GM12872 (cell line): Measurements from ENCODE around the gene CAMKMT.

ENCODE experiments used
- TF ChIP-seq, protein P1 (sequence below): IDR thresholded peaks from 3 replicates; pipeline ENCODE4 v1.5.1; 2011; ENCODE audit warnings: low read depth, mild to moderate bottlenecking, low read length, moderate library complexity; ENCODE audit not compliant: insufficient read depth

Gene CAMKMT

DNA sequence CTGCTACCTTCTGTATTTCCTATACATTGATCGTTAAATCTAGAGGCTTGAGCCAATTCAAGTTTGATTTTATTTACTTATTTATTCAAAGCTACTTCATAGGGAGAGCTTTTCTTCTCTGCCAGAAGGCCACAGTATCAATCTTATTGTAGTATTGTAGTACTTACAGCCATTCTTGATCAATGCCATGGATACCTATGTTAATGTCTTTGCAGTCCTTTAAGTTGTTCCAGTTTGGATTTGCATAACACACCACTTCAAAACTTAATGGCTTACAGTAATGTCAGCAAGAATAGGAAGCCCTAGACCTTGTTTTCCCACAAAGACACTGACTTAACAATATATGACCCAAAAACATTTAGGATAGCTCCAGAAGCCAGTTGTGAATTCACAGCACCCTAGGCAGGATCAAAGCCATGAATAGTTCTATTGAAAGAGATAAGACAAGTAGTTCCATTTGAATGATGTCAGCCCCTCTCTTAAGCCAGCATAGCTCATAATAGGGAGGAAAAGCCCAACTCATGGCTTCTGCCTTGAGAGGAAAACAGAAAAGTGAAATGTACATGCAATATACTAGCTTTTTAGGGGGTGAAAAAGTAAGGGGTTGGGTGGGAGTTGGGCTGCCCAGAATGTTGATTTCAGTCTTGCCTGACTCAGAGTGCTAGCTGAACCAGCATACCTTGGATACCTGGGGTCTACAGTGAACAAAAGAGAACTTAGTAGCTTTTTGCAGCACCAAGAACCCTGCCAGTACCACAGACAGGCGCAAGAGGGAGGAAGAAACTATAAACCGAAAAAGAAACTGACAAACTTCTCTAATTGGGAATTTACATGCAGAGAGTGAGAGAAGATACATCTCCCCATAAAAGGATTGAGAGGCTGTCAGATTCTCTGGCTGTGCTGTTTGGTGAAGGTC is 101.4 kb downstream of the CAMKMT start:
- TF ChIP-seq, protein P1, sequence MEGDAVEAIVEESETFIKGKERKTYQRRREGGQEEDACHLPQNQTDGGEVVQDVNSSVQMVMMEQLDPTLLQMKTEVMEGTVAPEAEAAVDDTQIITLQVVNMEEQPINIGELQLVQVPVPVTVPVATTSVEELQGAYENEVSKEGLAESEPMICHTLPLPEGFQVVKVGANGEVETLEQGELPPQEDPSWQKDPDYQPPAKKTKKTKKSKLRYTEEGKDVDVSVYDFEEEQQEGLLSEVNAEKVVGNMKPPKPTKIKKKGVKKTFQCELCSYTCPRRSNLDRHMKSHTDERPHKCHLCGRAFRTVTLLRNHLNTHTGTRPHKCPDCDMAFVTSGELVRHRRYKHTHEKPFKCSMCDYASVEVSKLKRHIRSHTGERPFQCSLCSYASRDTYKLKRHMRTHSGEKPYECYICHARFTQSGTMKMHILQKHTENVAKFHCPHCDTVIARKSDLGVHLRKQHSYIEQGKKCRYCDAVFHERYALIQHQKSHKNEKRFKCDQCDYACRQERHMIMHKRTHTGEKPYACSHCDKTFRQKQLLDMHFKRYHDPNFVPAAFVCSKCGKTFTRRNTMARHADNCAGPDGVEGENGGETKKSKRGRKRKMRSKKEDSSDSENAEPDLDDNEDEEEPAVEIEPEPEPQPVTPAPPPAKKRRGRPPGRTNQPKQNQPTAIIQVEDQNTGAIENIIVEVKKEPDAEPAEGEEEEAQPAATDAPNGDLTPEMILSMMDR = no peak

DNA sequence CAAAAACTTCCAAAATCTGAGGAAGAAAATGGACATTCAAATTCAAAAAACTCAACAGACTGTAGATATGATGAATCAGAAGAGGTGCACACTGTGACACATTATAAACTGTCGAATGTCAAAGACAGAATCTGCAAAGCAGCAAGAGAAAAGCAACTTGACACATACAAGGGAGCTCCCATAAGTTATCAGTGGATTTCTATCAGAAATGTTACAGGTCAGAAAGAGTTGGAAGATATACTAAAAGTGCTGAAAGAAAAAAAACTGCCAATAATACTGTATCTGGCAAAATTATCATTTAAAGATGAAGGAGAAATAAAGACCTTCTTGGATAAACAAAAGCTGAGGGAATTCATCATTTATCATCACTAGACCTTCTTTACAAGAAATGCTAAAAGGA is 102.7 kb downstream of the CAMKMT start:
- TF ChIP-seq, protein P1 = no peak

DNA sequence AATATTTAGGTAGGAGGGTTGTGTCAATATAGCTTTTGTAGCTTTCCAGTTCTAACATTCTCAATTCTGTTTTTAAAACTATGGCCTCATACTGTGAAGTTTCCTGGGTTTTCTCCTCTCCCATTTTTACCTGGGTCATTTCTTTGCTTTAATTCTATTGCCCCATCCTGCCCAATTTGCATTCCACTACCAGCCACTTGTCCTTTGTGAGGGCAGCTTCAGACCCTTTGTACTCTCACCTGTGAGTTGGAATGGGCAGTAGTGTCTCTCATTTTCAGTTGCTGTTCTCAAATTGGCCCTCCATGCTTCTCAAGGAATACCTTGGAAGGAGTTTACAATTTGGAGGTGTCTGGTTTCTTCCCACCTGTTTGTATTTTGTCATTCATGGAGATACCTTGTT is 108.4 kb downstream of the CAMKMT start:
- TF ChIP-seq, protein P1 = no peak

DNA sequence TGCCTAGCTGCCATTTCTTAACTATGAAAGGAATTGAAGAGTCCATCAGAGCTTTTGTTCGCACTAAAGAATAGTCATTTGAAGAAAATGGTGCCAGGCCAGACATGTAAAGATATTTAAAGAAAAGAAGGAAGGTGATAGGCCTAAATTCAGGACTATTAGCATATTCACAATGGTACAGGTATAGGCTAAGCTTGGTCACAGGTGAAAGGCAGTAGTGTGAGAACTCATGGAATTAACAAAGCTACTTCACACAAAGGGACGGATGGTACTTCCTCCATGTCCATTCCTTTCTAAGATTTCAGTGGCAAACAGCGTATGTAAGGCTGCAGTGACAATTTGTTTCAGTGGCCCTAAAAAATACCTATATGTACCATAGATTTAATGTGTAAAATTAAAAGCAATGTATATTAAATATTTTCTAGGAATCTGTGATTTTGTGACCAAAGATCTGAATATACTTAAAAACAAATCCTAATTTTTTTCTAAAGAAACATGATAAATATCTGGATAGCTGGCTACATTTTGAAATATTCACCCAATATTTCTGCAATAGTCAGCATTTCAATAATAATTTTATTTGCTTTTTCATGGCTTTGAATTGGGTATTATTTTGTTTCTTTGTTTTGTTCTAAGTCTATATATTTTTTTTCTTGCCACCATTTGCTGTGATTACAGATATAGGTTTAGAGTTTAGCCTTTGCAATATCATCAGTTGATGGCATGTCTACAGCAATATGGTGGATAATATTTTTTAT is 116.1 kb downstream of the CAMKMT start:
- TF ChIP-seq, protein P1 = no peak

DNA sequence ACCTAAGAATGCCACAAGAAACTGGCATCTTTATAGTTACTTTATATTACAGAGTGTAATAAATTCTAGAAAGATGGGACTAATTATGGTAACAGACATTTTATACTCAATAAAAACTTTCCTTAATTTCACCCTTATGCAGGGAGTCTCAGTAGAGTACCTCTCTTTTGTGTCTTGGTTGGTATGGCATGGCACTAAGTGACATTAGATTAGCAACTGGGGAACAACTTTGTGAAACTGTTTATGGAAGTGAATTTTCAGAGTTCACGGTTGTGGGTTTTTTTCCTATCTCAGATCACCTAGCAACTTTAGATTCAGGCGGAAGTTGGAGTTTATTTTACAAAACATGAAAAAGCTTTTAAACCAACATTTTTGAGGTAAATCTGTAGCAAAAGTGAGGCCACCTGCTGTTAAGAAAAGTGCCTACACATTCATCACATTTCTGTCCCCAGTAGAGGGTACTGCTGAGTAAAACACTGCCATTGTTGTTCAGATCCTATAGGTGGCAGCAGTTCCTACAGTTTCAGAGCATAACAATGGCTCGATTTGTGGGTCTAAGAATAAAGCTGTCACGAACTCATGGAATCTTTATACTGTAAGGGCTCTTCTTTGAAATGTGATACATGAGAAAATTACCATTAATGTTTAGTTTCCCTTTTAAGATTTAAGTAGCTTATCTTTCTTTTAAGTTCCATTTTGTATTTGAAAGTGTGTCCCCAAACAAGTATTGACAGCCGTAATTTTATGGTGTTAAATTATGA is 117.6 kb downstream of the CAMKMT start:
- TF ChIP-seq, protein P1 = peak; percentile 99

DNA sequence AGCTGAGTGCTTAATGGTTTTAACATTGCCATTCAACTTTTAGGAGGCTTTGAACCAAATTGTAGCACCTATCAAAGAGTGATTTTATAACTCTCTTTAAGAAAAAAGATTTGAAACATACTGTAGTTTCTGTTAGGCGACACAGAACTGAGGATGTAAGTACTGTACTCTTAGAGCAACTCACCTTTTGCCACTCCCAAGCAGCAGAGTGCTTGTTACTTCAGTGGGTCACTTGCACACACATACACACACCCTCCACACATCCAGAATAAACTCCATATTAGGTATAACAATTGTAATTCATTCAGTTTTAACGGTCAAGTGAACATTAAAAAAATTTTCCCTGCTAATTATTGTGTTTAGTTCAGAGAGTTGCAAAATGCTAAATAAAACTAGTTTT is 118.3 kb downstream of the CAMKMT start:
- TF ChIP-seq, protein P1 = no peak

DNA sequence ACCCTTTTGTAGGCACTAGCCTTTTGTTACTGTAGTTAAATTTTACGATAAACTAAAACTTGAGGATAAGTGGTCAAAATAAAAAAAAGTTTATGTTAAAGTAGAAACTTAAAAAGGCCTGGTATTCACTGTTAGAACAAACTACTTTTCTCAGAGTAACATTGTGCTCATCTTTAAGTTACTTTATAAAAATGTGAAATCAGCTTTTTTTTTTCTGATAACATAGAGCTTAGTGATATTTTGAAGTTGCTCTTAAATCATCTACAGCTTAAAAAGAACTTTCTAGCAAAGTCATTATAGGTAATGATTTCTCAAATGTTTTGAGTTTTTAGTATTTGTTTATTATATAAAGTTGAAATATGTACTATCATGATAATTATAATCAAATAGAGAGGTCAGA is 125.3 kb downstream of the CAMKMT start:
- TF ChIP-seq, protein P1 = no peak
